Hematopoietic multipotent progenitor cell treated with erythropoietin and hydrocortisone succinate and interleukin-3 and kit ligand, for 15 days (in vitro differentiated cells): ENCODE data around the gene KCNQ2.

Experiments
- DNase-seq: peaks from one replicate; pipeline ENCODE4 v3.0.0-alpha.2; 2015; ENCODE audit warnings: low spot score

The KCNQ2 gene

GRCh38 chr20:63369024-63369530 is 103.4 kb downstream of the KCNQ2 start:
- no peak for DNase-seq

- no peak for DNase-seq
Observed at GRCh38 chr20:63368151-63368550, 104.3 kb downstream of the KCNQ2 start.

- DNase-seq: no peak
Observed at GRCh38 chr20:63367446-63368055, 104.9 kb downstream of the KCNQ2 start.

GRCh38 chr20:63366390-63367365 is 105.8 kb downstream of the KCNQ2 start:
- DNase-seq: no peak

- no peak for DNase-seq
Observed at GRCh38 chr20:63365601-63366389, 106.7 kb downstream of the KCNQ2 start.

GRCh38 chr20:63364801-63365585 is 107.5 kb downstream of the KCNQ2 start:
- DNase-seq: no peak

GRCh38 chr20:63363981-63364561 is 108.4 kb downstream of the KCNQ2 start:
- no peak for DNase-seq

GRCh38 chr20:63363013-63363957 is 109.2 kb downstream of the KCNQ2 start:
- no peak for DNase-seq

GRCh38 chr20:63362436-63363009 is 109.9 kb downstream of the KCNQ2 start:
- DNase-seq: no peak

- no peak for DNase-seq
Observed at GRCh38 chr20:63361519-63362435, 110.7 kb downstream of the KCNQ2 start.

- DNase-seq: no peak
Observed at GRCh38 chr20:63360850-63361518, 111.5 kb downstream of the KCNQ2 start, which contains the start of gene CHRNA4. CHRNA4 (minus strand) TSS chr20:63361349; CDS start chr20:63361165, 184 bp downstream.

- DNase-seq: no peak
Observed at GRCh38 chr20:63359937-63360849, 112.3 kb downstream of the KCNQ2 start.

- no peak for DNase-seq
Observed at GRCh38 chr20:63359164-63359934, 113.1 kb downstream of the KCNQ2 start.

- DNase-seq: no peak
Observed at GRCh38 chr20:63357921-63358905, 114.2 kb downstream of the KCNQ2 start.
